Tibial nerve (tissue), 3 donors: ENCODE results near the gene ASIC2.

Source experiments
- CTCF ChIP-seq, 5 experiments: fragments of 200-600 bp in 3 of 5; fragments of 450-650 bp in 2 of 5; sonication (generic) in 3 of 5; IDR thresholded peaks; one replicate each; pipeline ENCODE4 v1.5.1; 2016 to 2019; ENCODE audit warnings: antibody characterized with exemption in 5 of 5, mild to moderate bottlenecking in 3 of 5, moderate library complexity in 2 of 5
- POLR2A ChIP-seq, 2 donors: fragments of 450-650 bp; IDR thresholded peaks; one replicate each; pipeline ENCODE4 v1.6.1; 2017; ENCODE audit warnings: antibody characterized with exemption in 2 of 2, mild to moderate bottlenecking in 2 of 2, moderate library complexity in 2 of 2

- no peak for TF ChIP-seq CTCF (IDR thresholded peaks at IDR 0.05)
- TF ChIP-seq POLR2A (IDR thresholded peaks at IDR 0.05), result no peak
Measured at GRCh38 chr17:33145941-33146340, 147.2 kb downstream of the ASIC2 start.
